Endothelial cell of umbilical vein (primary cell): ENCODE results near the gene PNKD. TPM values are rescaled to one million over a fixed set of nuclear protein-coding genes. Genes with fewer than 3 reads are reported as not detected.

ENCODE experiments used
- BruUV-seq: library from RNA; stranded (reverse); fragments of 400-500 nt; replicated peaks from 2 replicates; lab custom pipeline; 2021; lab: Mats Ljungman, UMichigan
- CTCF ChIA-PET: fragments of 300-600, 350-600 bp; sonication (Branson Sonifier 250); formaldehyde crosslinking; loops from one replicate; lab custom pipeline; 2021; ENCODE audit warnings: antibody characterized with exemption, inconsistent platforms; lab: Charles Lee
- POLR2A ChIA-PET: fragments of 300-600, 350-600 bp; sonication (Branson Sonifier 250); formaldehyde crosslinking; loops from one replicate; lab custom pipeline; 2021; ENCODE audit warnings: antibody characterized with exemption, inconsistent platforms; lab: Charles Lee
- DNase-seq: peaks from one replicate; pipeline ENCODE4 v3.0.0-alpha.2; 2011; ENCODE audit warnings: low read depth, low spot score
- FAIRE-seq: peaks from 2 replicates; lab custom pipeline; 2011; peaks lifted over from hg19 to GRCh38; lab: Jason Lieb, UNC
- H2AFZ ChIP-seq: 2 replicates; pipeline ENCODE4 v1.6.0; 2012; ENCODE audit warnings: low read depth, low read length, control low read depth, inconsistent platforms
- H3K27ac ChIP-seq: 2 replicates; pipeline ENCODE4 v1.5.1; 2011; ENCODE audit warnings: low read depth, mild to moderate bottlenecking, control low read depth, low read length, moderate library complexity; ENCODE audit not compliant: insufficient read depth
- H3K27me3 ChIP-seq, 2 experiments: 2 replicates each; pipeline versions ENCODE4 v1.6.0 to v1.6.1; 2011; ENCODE audit warnings: low read length in 2 of 2, mixed read lengths in 1 of 2; ENCODE audit not compliant: control insufficient read depth in 2 of 2, insufficient read depth in 2 of 2
- H3K36me3 ChIP-seq, 2 experiments: 2 replicates in 1 of 2; 3 replicates in 1 of 2; pipeline ENCODE4 v1.5.1; 2011; ENCODE audit warnings: low read length in 2 of 2, mild to moderate bottlenecking in 1 of 2, moderate library complexity in 1 of 2; ENCODE audit not compliant: control insufficient read depth in 2 of 2, insufficient read depth in 2 of 2; ENCODE audit errors: extremely low read depth in 1 of 2
- H3K4me1 ChIP-seq: 3 replicates; pipeline ENCODE4 v1.5.1; 2011; ENCODE audit warnings: mild to moderate bottlenecking, low read length; ENCODE audit not compliant: control insufficient read depth, insufficient read depth; ENCODE audit errors: extremely low read depth
- H3K4me2 ChIP-seq: 2 replicates; pipeline ENCODE4 v1.6.1; 2011; ENCODE audit warnings: low read length, control low read depth, mixed read lengths; ENCODE audit not compliant: insufficient read depth
- H3K4me3 ChIP-seq, 3 experiments: fragments of 200-600 bp in 1 of 3; sonication (generic), shearing (Covaris generic) in 1 of 3; replicated peaks in 1 of 3; 2 replicates each; pipeline ENCODE4 v1.5.1; 2011 to 2016; ENCODE audit warnings: control low read depth in 3 of 3, low read length in 3 of 3, mild to moderate bottlenecking in 2 of 3, inconsistent platforms in 1 of 3, low read depth in 1 of 3, moderate library complexity in 1 of 3; ENCODE audit not compliant: insufficient read depth in 1 of 3
- H3K79me2 ChIP-seq: 2 replicates; pipeline ENCODE4 v1.6.0; 2012; ENCODE audit warnings: low read length, inconsistent platforms; ENCODE audit not compliant: control insufficient read depth, insufficient read depth
- H3K9ac ChIP-seq: replicated peaks from 2 replicates; pipeline ENCODE3; 2011; ENCODE audit warnings: low read length, control low read depth; ENCODE audit not compliant: insufficient read depth; ENCODE audit errors: extremely low read depth
- H3K9me1 ChIP-seq: replicated peaks from 3 replicates; pipeline ENCODE4 v1.6.0; 2011; ENCODE audit warnings: mild to moderate bottlenecking, low read length; ENCODE audit not compliant: control insufficient read depth, insufficient read depth; ENCODE audit errors: extremely low read depth
- H3K9me3 ChIP-seq: replicated peaks from 2 replicates; pipeline ENCODE4 v1.5.1; 2012; ENCODE audit warnings: low read length, inconsistent platforms; ENCODE audit not compliant: control insufficient read depth, insufficient read depth
- H4K20me1 ChIP-seq: replicated peaks from 2 replicates; pipeline ENCODE3; 2011; ENCODE audit warnings: mild to moderate bottlenecking, low read length; ENCODE audit not compliant: control insufficient read depth, insufficient read depth; ENCODE audit errors: extremely low read depth
- CTCF ChIP-seq, 2 donors: IDR thresholded peaks; 1 replicate in 1 of 2; 2 replicates in 1 of 2; pipeline ENCODE4 v1.5.1; 2011; ENCODE audit warnings: low read length in 2 of 2, mild to moderate bottlenecking in 2 of 2, moderate library complexity in 2 of 2, control low read depth in 1 of 2, inconsistent platforms in 1 of 2, low read depth in 1 of 2; ENCODE audit not compliant: insufficient read depth in 1 of 2; ENCODE audit errors: extremely low read depth in 1 of 2
- EZH2 ChIP-seq: IDR thresholded peaks from 2 replicates; pipeline ENCODE4 v1.6.1; 2012; ENCODE audit warnings: borderline replicate concordance, low read depth, mild to moderate bottlenecking, moderate library complexity, low read length, inconsistent platforms; ENCODE audit not compliant: severe bottlenecking
- JUN ChIP-seq: IDR thresholded peaks from 2 replicates; pipeline ENCODE4 v1.6.1; 2011; ENCODE audit warnings: borderline replicate concordance, low read depth; ENCODE audit not compliant: insufficient read length, insufficient read depth
- MAX ChIP-seq: IDR thresholded peaks from 2 replicates; pipeline ENCODE4 v1.6.1; 2011; ENCODE audit not compliant: insufficient read depth, insufficient read length
- POLR2A ChIP-seq: IDR thresholded peaks from 2 replicates; pipeline ENCODE4 v1.6.1; 2012; ENCODE audit warnings: low read depth, mild to moderate bottlenecking, control low read depth, low read length
- dilution Hi-C: fragments of 300-500 bp; cut with MboI; formaldehyde crosslinking; loops from one replicate; pipeline ENCODE4 v1.15.0; 2019; ENCODE audit warnings: low sequenced_read_pairs; ENCODE audit not compliant: extremely low pct_ligation_motif_present
- intact Hi-C: fragments of 100-400 bp; cut with micrococcal nuclease; formaldehyde crosslinking; loops from one replicate; pipeline ENCODE4 v1.10.0; 2022
- polyA plus RNA-seq, 4 experiments: library from polyadenylated mRNA; depleted of rRNA in 3 of 4; stranded (reverse) in 3 of 4; unstranded in 1 of 4; fragments of >200 nt; gene quantifications; 2 replicates each; pipeline versions ENCODE4 v1.2.1 to v1.2.3, GENCODE V29; 2011 to 2012; ENCODE audit warnings: missing spikeins in 1 of 4
- total RNA-seq: library from RNA; stranded (reverse); gene quantifications from 2 replicates; pipeline ENCODE4 v1.2.3, GENCODE V29; 2021

The PNKD gene
- total and polyA plus RNA-seq, 2 donors (not counting 3 experiments of a cell fraction or from before 2014, with no cell fraction given), result 56.1 to 88.3 TPM

GRCh38 chr2:218354045-218354444 is 83.7 kb downstream of the PNKD start:
- Histone ChIP-seq H3K9me3 (no peaks in the 10 kb centered on the region), H3K79me2 (no peaks in the 10 kb centered on the region), H3K36me3 (no peaks in the 10 kb centered on the region), H3K9ac (no peak overlapping the region), H3K9me1 (no peaks in the 10 kb centered on the region), H3K4me1 (no peaks in the 10 kb centered on the region), H3K4me3 (no peak overlapping the region), H4K20me1 (no peaks in the 10 kb centered on the region), H2AFZ (no peak overlapping the region), H3K4me2 (no peak overlapping the region), H3K27me3 (no peaks in the 10 kb centered on the region), H3K27ac (no peak overlapping the region)
- no peak for FAIRE-seq
- no peak for DNase-seq
- dilution Hi-C loops (no loop called here), intact Hi-C loops (no loop called here)
- ChIA-PET POLR2A (no interaction called here), CTCF (interaction anchor here (6.2 kb wide), 1 partner anchor 55 kb away, joined by 178 read pairs; no protein-coding TSS in a partner anchor)
- TF ChIP-seq POLR2A (no peak), JUN (no peak), EZH2 (no peak), MAX (no peak), CTCF (IDR thresholded peaks at IDR 0.05; ENCODE audit: extremely low read depth in 1 of 2, insufficient read depth in 1 of 2, low read depth in 1 of 2, low read length in 2 of 2) (no peak)
- BruUV-seq, result no TSS peak
